ENCODE data around the gene CES5A.

GRCh38 chr16:55828680-55829079 is 46.5 kb downstream of the CES5A start:
- TF ChIP-seq, protein P1, sequence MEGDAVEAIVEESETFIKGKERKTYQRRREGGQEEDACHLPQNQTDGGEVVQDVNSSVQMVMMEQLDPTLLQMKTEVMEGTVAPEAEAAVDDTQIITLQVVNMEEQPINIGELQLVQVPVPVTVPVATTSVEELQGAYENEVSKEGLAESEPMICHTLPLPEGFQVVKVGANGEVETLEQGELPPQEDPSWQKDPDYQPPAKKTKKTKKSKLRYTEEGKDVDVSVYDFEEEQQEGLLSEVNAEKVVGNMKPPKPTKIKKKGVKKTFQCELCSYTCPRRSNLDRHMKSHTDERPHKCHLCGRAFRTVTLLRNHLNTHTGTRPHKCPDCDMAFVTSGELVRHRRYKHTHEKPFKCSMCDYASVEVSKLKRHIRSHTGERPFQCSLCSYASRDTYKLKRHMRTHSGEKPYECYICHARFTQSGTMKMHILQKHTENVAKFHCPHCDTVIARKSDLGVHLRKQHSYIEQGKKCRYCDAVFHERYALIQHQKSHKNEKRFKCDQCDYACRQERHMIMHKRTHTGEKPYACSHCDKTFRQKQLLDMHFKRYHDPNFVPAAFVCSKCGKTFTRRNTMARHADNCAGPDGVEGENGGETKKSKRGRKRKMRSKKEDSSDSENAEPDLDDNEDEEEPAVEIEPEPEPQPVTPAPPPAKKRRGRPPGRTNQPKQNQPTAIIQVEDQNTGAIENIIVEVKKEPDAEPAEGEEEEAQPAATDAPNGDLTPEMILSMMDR (IDR thresholded peaks at IDR 0.05 in 8 of 11, conservative IDR thresholded peaks at IDR 0.05 in 3 of 11), result no peak
- TF ChIP-seq POLR2AphosphoS5 (IDR thresholded peaks at IDR 0.05), result no peak
